ENCODE data around the gene SPO11.

- TF ChIP-seq POLR2AphosphoS5 (IDR thresholded peaks at IDR 0.05; ENCODE audit: borderline replicate concordance, low read depth, low read length), result no peak
- no peak for TF ChIP-seq EZH2 (IDR thresholded peaks at IDR 0.05)
- no peak for TF ChIP-seq FOXP2 (optimal IDR thresholded peaks at IDR 0.05; ENCODE audit: control extremely low read depth, extremely low read length, insufficient read depth)
These were observed 8.5 kb upstream of the SPO11 start for GRCh38 chr20:57321142-57321541.
